ENCODE measurements around the gene GASK1A.

DNA sequence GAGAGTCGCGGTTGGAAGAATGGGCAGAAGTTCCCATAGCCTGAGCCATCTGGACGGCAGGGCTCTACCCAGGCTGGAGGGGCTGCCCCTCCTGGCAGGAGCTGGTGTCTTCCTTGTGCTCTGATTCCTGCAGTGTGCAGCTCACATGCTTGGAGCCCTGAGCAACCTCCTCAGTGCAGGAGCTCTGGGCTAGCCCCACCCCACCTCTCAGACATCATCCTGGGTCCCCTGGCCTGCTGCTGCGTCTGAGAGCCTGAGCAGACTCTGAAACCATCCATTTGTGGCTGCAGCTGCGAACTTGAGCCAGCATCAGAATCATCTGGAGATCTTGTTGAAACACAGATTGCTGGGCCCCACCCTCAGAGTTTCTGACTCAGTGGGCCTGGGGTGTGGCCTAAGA, 84.0 kb downstream of the GASK1A start:
- TF ChIP-seq, protein P1, sequence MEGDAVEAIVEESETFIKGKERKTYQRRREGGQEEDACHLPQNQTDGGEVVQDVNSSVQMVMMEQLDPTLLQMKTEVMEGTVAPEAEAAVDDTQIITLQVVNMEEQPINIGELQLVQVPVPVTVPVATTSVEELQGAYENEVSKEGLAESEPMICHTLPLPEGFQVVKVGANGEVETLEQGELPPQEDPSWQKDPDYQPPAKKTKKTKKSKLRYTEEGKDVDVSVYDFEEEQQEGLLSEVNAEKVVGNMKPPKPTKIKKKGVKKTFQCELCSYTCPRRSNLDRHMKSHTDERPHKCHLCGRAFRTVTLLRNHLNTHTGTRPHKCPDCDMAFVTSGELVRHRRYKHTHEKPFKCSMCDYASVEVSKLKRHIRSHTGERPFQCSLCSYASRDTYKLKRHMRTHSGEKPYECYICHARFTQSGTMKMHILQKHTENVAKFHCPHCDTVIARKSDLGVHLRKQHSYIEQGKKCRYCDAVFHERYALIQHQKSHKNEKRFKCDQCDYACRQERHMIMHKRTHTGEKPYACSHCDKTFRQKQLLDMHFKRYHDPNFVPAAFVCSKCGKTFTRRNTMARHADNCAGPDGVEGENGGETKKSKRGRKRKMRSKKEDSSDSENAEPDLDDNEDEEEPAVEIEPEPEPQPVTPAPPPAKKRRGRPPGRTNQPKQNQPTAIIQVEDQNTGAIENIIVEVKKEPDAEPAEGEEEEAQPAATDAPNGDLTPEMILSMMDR (tag by site-specific recombination; IDR thresholded peaks at IDR 0.05): no peak
- no peak for TF ChIP-seq ZBTB17 (tag by site-specific recombination; IDR thresholded peaks at IDR 0.05)
- TF ChIP-seq ZNF146 (tag by site-specific recombination; IDR thresholded peaks at IDR 0.05): no peak
